HFF-Myc (cell line): ENCODE data around the gene SNRK.

Source experiments
- DNase-seq: peaks from one replicate; pipeline ENCODE4 v3.0.0-alpha.2; 2011; ENCODE audit warnings: low read depth; ENCODE audit errors: extremely low read depth
- H3K4me3 ChIP-seq: replicated peaks from 2 replicates; pipeline ENCODE4 v1.5.1; 2011; ENCODE audit warnings: low read depth, mild to moderate bottlenecking, control low read depth, low read length
- TF ChIP-seq, protein P1 (sequence below): IDR thresholded peaks from 2 replicates; pipeline ENCODE4 v1.5.1; 2012; ENCODE audit warnings: mild to moderate bottlenecking, low read depth, low read length, control low read depth; ENCODE audit errors: missing control alignments

The SNRK gene

GRCh38 chr3:43256714-43257461, 29.5 kb upstream of the SNRK start:
- TF ChIP-seq, protein P1, sequence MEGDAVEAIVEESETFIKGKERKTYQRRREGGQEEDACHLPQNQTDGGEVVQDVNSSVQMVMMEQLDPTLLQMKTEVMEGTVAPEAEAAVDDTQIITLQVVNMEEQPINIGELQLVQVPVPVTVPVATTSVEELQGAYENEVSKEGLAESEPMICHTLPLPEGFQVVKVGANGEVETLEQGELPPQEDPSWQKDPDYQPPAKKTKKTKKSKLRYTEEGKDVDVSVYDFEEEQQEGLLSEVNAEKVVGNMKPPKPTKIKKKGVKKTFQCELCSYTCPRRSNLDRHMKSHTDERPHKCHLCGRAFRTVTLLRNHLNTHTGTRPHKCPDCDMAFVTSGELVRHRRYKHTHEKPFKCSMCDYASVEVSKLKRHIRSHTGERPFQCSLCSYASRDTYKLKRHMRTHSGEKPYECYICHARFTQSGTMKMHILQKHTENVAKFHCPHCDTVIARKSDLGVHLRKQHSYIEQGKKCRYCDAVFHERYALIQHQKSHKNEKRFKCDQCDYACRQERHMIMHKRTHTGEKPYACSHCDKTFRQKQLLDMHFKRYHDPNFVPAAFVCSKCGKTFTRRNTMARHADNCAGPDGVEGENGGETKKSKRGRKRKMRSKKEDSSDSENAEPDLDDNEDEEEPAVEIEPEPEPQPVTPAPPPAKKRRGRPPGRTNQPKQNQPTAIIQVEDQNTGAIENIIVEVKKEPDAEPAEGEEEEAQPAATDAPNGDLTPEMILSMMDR = no peak
- no peak overlapping the region for H3K4me3 ChIP-seq

GRCh38 chr3:43257850-43258249, 28.5 kb upstream of the SNRK start:
- TF ChIP-seq, protein P1 = no peak
- DNase-seq = no peak
- H3K4me3 ChIP-seq = no peak overlapping the region

More at GRCh38 chr3:43256714-43257461, 29.5 kb upstream of the SNRK start:
- no peak for DNase-seq

GRCh38 chr3:43259626-43260025, 26.7 kb upstream of the SNRK start:
- no peak for DNase-seq
- no peak overlapping the region for H3K4me3 ChIP-seq
- TF ChIP-seq, protein P1 = no peak

- no peak for DNase-seq
These were observed 25.9 kb upstream of the SNRK start for GRCh38 chr3:43260412-43260811.

DNA sequence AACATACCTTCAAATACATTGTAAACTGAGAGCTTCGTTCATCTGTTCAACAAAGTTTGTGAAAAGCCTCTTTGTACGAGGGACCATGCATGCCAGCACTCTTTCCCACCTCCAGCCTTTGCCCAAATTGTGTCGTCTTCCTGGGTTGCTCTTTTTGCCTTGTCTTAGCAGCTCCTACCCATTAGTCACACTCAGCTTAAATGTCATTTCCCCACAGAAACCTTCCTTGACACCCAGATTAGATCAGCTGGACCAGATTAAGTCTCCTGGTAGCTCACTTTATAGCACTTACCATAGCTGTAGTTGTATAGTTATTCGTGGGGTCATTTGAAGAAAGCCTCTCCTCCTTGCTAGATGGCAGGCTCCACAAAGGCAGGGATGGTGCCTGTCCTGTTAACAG, 24.1 kb upstream of the SNRK start:
- DNase-seq = no peak
- no peak overlapping the region for H3K4me3 ChIP-seq
- TF ChIP-seq, protein P1 = no peak

More at GRCh38 chr3:43260412-43260811, 25.9 kb upstream of the SNRK start:
- H3K4me3 ChIP-seq = no peak overlapping the region
- TF ChIP-seq, protein P1 = no peak

GRCh38 chr3:43266451-43266850, 19.9 kb upstream of the SNRK start:
- TF ChIP-seq, protein P1 = no peak
- H3K4me3 ChIP-seq = no peak overlapping the region
- DNase-seq = no peak
